Measurements from ENCODE around the gene PDE7B.

Gene PDE7B

DNA sequence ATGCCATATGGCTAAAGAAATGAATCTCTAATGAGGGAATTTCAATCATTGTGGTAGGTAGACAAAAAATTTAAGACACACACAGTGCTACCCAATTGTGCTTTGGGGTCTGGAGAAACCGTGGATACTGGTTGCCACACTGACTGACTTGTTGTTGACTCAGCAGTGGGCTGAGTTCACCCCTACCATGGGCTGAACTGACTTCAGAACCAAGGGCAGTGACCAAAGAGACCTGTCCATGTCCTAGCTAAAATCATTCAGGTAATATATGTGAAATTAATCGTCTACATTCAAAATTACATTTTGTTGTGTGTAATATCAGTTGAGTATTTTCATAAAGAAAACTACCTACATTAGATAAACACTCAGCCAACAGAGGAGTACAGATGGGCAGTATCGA, 131.6 kb downstream of the PDE7B start:
- DNase-seq (ENCODE audit: low read depth in 2 of 2, low spot score in 1 of 2) = no peak

DNA sequence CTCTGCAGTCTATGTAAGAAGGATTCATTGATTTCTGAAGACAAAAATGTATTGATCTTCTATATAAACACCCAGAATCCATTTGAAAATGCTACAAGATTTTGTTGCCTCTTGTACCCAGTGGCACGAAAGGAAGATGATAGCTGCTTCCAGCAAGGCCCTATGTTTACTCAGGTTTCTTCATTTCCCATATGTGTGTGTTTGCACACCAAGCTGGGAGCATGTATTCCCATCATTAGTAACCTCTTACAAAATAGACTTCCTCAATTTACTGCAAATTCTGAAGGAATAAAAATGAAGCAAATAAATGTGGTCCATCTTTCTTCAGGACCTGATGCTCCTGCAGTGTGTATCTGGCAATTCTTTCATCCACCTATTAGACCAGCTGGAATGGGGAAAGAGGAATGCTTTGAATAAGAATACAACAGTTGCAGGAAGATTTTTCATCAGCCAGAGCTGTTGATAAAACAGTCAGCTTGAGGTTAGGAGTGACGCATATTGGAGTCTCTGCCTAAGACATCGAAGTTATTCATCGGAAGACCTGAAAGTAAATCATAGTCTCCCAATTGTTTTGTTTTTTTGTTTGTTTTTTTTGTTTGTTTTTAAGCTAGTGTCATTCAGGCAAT, 132.3 kb downstream of the PDE7B start:
- DNase-seq (ENCODE audit: low read depth in 2 of 2, low spot score in 1 of 2) = no peak

DNA sequence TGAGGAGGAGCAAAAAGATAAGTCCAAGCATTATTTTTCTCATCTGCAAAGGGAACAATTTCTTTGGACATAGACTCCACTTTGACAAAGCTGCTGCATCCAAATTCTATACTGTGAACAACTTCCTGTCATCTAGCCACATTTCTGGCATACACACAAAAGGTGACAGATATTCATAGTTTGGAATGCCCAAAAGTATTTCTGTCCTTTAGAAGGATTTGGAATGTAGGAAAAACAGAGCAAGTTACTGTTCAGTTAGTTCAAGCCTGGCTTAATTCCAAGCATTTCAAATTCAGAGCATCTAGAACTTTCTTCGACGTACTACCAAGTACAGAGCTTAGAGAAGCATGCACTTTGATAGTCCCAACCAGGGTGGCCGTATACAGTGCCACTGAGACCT, 134.0 kb downstream of the PDE7B start:
- no peak for DNase-seq (ENCODE audit: low read depth in 2 of 2, low spot score in 1 of 2)

DNA sequence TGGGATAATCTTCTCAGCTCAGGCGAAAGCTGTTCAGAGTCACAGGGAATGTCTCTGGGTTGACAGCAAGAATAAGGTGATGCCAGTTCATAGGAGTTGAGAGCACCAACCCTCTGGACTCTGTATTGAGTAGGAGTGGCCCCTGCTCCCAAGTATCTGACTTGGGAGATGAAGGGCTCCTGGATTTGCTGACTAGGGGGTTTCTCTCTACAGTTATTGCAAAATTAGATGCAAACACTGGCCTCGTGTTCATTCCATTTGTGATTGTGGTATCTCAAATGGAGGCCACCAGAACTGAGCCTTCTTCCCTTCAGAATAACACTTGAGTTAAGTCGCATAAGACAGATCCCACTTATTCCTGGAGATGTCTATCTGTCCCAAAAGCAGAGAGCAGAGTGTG, 135.7 kb downstream of the PDE7B start:
- DNase-seq (ENCODE audit: low read depth in 2 of 2, low spot score in 1 of 2) = no peak

DNA sequence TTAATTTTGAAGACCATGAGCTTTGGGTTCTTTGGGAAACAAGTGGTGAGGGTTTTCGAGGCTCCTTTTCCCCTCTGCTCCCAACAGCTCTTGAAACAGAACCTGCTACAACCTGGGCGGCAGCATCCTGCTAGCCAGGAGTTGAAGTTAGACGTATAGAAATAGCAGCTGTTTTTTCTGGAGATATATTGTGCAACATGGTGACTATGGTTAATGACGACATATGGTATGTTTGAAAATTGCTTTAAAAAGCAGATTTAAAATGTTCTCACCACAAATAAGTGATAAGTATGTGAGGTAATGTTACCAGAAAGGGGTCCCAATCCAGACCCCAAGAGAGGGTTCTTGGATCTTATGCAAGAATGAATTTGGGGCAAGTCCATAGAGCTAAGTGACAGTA, 138.9 kb downstream of the PDE7B start:
- no peak for DNase-seq (ENCODE audit: low read depth in 2 of 2, low spot score in 1 of 2)

DNA sequence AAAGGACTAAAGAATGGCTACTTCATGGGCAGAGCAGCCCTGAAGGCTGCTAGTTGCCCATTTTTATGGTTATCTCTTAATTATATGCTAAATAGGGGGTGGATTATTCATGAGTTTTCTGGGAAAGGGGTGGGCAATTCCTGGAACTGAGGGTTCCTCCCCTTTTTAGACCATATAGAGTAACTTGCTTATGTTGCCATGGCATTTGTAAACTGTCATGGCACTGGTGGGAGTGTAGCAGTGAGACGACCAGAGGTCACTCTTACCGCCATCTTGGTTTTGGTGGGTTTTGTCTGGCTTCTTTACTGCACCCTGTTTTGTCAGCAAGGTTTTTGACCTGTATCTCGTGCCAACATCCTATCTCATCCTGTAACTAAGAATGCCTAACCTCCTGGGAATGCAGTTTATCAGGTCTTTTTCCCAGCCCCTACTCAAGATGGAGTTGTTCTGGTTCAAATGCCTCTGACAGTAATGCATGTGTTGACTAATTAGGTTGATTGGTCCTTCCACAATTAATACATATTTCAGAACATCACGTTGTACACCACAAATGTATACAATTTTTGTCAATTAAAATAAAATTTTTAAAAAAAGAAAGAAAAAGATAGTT, 139.5 kb downstream of the PDE7B start:
- DNase-seq (ENCODE audit: low read depth in 2 of 2, low spot score in 1 of 2) = no peak

DNA sequence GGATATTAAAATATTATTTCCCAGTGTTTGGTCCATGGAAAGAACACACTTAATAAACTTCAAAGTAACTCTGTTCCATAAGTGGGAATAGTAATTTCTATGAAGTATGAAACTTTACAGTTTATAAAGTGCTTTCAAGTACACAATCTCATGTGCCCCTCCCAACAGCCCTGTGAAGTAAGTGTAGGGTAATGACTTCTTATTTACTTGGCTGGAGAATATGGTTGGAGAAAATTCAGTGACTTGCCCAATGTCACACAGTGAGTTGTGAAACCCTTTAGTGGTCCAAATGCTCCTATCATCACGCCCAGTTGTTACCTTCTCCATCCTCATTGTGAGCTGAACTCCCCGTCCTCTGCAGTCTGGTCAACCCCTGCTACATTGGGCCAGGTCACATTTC, 141.2 kb downstream of the PDE7B start:
- no peak for DNase-seq (ENCODE audit: low read depth in 2 of 2, low spot score in 1 of 2)

DNA sequence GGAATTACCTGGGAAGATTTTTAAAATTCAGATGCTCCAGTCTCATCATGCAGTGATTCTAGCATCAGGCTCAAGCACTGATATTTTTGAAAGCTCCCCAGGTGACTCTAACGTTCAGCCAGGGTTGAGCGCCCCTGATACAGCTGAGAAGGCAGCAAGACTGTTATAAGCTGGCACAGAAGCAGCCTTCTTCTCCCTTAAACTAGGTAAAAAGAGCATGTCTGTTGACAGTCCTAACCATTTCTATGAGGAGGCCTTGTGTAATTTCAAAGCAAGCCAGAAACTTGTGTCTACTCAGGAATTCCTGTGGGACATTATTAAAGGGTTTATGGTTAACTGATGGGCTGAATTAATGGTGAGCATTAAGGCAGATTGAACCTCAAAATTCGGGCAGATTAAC, 141.9 kb downstream of the PDE7B start:
- no peak for DNase-seq (ENCODE audit: low read depth in 2 of 2, low spot score in 1 of 2)

DNA sequence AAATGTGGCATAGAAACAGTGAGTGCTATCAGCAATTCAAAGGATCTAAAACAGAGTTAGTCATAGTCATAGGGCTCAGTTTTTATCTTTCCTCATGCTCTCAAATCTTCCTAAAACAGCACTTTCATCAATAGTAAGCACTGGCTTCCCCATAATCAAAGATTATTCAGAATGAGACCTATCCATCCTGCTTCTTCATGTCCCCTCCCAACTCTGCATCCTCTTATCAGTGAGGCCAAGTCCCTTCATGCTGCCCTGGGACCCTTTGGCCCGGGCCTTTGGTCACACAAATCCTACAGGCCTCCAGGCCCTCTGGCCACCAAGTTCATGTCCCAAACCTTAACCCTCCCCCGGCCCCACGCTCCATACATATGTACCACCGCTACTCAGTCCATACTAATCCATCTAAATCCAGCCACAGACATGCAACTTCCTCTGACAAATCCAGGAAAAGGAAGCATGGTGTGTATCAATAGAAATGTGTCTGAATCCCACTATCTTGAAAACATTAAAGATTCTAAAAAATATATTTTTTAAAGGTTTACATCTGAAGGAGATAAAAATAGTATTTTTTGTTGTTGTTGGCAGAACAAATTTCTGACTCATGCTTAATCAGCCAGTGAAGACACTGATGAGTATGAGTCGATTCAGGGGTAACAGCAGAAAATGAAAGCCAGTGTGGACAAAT, 143.5 kb downstream of the PDE7B start:
- no peak for DNase-seq (ENCODE audit: low read depth in 2 of 2, low spot score in 1 of 2)

DNA sequence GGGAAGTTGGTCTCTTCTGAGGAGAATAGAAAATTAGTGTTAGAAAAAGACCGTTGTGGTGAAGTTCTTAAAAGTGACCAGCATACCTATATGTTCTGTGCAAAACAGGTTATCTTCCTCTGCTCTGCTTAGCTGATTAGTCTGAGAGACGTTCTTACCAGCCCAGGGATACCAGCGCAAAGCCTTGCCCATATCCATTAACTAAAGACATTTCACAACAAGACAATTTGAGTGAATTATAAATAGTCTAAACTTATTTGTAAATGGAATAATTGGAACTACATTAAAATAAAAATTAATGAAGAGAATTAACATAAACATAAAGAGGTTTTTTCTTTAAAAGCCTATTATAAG, 144.0 kb downstream of the PDE7B start:
- no peak for DNase-seq (ENCODE audit: low read depth in 2 of 2, low spot score in 1 of 2)

DNA sequence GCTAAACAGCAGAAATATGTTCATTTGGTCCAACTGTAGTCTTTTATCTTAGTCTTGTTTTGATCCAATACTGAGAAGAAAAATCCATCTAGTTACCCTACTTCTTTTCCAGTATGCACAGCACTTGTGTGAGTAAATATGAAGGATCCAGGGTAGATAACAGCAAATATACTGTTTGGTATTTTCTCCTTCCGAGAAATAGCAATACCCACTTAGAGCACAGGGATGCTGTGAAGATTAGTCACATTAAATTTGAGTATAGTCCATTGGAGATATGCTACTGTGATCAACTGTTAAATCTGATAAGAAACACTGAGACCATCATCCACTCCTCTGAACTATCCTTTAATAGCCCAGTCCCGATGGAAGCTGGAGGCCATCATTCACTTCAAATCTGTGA, 145.2 kb downstream of the PDE7B start:
- no peak for DNase-seq (ENCODE audit: low read depth in 2 of 2, low spot score in 1 of 2)

DNA sequence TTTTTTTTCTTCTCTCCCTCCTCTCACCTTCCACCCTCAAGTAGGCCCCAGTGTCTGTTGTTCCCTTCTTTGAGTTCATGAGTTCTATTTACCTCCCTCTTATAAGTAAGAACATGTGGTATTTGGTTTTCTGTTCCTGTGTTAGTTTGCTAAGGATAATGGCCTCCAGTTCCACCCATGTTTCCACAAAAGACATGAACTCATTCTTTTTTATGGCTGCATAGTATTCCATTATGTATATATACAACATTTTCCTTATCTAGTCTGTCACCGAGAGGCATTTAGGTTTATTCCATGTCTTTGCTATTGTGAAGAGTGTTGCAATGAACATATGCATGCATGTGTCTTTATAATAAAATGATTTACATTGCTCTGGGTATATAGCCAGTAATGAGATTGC, 147.9 kb downstream of the PDE7B start:
- no peak for DNase-seq (ENCODE audit: low read depth in 2 of 2, low spot score in 1 of 2)

DNA sequence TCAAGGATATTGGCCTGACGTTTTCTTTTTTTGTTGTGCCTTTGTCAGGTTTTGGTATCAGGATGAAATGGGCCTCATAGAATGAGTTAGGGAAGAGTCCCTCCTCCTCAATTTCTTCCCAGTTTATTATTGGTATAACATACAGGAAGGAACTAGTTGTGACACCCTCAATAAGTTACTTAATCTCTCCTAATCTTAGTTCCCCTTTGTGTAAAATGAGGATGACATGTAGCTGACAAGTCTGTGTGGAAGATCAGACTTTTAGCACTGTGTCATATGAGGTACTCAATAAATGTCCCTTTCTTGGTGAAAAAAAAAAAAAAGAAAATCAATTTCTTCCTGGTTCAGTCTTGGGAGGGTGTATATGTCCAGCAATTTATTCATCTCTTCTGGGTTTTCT, 155.8 kb downstream of the PDE7B start:
- no peak for DNase-seq (ENCODE audit: low read depth in 2 of 2, low spot score in 1 of 2)

DNA sequence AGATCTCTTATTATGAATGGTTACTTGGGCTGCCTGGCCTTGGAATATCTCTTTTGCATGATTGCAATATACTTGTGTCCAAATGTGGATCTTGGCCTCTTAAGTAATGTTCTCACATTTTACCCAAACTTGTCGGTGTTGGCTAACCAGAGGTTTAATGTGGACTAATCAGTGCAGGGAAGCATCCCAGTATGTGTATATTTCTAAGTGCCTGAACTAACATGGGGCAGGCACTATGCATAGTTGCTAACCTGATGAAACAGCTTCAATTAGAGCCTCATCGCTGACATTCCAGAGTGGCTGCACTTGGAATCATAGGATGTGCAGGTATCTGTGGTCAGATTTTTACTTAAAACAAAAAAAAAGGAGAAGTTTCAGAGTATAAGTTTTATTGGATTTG, 160.0 kb downstream of the PDE7B start:
- no peak for DNase-seq (ENCODE audit: low read depth in 2 of 2, low spot score in 1 of 2)

DNA sequence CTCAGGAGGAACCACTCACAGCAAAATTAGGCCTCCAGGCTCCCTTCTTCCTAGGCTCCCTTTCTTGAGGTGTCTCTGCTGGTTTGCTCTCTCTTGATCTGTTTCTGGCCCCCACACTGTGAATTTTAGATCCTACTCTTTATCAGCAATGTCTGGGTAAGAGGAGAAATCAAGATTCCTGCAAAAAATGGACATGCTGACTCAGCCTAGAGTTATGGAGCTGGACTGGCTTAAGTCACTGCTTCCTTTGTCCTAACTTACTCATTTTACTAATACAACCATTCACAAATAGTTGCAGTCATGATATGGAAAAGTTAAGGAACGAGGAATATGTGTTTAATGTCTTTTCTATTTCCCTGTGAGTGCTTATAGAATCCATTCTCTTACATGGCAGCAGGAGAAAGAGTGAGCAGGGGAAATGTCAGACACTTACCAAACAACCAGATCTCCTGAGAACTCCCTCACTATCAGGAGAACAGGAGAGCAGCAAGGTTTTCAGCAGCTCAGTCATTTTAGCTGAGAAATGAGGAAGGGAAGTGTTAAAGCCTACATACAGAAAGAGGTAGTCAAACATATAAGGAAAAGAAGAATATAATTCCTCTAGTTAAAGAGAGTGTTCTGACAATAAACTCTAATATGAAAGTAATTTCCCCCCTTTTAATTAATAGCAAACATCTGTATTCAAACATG, 160.8 kb downstream of the PDE7B start:
- DNase-seq (ENCODE audit: low read depth in 2 of 2, low spot score in 1 of 2) = no peak

DNA sequence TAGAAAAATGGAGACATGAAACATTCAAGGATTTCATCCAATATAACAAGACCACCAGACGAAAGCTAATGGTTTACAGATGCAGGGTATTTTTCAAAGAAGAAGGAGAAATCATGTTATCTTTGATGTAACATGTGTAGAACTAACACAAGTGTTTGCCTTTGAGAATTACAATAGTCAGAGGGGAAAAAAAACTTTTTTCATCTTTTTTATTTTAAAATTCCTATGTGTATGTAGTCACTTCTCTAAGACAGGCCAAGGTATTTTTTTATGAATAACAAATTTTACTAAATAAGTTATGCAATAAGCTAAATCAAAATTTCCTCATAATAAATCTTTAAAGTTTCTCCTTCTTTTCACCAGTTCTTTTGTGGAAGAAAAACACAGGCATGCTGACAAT, 161.4 kb downstream of the PDE7B start:
- DNase-seq (ENCODE audit: low read depth in 2 of 2, low spot score in 1 of 2) = no peak

DNA sequence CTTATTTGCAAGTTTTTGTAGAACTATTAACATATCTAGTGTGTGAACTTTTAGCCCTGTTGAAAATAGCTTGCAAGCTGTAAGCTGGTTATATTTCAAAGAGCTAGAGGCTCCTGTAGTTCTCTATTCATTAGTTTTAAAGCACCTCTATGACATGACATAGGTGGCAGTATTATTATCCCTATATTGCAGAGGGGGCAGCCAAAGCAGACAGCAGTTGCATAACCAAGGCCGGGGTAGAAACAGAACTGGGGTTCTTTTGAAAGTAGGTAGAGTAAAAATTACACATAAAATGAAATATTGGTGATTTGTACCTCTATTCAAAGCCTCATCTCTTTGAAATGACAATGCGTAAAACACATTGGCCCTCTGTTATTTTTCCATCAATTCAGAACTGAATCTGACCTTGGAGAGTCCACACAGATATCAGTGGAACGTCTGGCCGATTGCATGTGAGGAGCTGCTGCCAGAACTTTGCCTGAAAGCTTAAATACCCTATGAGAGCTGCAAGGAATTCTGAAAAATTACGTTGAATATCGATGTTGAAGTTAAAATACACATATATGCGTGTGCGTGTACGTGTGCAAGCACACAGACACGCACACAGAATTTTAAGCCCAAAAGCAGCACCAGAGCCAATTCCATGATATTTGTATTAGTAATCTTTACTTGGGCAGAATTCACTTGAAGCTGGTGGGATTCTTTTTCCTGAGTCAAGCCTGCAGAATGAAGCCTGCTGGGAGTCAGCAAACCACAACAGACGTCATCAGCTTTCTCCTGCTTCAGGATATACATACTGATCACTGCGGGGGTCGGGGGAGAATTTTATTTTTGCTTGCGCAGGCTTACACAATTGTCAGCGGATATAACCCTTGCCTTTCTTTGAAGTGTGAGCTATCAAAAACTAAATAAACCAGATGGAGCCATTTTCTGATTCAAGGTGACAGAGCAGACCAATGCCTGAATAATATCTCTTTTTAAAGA, 163.2 kb downstream of the PDE7B start:
- no peak for DNase-seq (ENCODE audit: low read depth in 2 of 2, low spot score in 1 of 2)

DNA sequence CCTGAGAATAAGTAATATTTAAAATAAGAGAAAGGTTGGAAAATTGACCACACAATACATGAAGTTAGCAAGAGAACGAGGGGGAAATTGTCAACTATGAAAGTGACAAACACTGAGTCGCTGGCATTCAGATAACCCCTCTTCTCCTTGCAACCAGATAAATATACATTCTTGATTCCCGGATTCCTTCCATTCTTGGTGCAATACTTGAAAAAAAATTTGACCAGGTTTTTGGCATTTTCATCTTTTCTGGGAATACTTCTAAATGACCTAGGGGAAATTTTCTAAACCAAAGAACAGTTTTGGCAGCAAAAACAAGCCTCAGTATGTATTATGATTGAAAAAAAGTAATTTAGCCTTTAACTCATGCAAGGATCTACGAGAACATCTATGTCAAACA, 164.0 kb downstream of the PDE7B start:
- DNase-seq (ENCODE audit: low read depth in 2 of 2, low spot score in 1 of 2) = no peak

DNA sequence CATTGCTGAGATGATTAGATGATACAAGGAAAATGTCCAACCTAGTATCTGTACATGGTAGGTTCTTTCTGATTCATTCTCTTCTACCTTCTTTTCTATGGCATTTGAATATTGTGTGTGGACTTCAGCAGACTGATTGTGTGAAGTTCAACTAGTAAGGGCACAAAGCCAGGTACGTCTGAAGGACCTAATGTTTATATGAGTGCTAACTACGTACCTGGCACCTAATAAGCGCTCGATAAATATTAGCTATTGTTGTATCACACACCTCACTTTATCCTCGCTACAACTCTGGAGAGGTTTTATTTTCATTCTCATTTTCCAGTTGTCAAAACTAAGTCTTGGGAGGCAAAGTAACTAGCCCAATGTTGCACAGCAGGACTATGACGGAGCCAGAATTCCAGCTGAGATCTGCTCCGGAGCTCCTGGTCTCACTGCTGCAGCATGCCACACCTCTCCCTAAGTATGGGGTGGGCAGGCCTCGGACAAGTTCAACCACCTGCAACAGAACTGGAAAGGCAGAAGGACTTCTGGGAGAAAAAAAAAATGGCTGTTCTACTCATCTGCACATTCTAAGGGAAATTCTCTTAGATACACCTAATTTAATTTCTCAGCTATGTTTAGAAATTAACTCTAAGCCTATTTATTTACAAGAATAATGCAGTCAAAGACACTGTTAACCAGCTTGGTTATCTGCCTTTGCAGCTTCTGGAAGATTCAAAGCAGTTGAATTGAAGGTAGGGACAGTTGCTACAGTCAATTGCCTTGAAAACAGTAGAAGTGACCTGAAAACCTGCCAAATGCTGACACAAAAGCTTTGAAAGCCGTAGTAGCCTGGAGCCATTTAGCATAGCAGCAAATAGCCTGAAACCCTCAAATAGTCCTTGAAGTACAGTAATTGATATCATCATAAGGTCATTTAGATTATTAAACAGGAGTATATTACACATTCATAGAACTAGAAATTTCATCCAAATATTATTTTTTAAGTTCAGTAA, 165.0 kb downstream of the PDE7B start:
- DNase-seq (ENCODE audit: low read depth in 2 of 2, low spot score in 1 of 2) = no peak

DNA sequence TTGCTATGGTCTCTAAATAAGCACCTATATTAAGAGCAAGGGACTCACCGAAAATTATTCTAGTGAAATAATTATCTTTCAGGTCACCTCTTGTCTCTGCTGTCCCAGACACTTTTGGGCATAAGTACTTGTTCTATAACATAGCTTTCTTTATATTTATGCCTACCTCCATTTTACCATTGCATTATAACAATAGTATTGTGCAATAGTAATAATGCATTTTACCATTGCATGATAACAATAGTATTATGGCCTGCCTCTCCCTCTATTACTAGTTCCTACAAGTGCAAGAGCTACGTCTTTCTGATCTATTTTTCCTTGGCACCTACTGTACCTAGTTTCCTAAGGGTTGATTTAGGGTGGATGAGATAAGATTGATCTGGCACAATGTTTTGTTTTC, 169.2 kb downstream of the PDE7B start:
- DNase-seq (ENCODE audit: low read depth in 2 of 2, low spot score in 1 of 2) = no peak

Data from stimulated activated CD8-positive, alpha-beta memory T cell treated with anti-CD3 and anti-CD28 coated beads, Interleukin-4, amount 100 ng/mL, for 4 hours (primary cell).